SU-DHL-6 (cell line): ENCODE results near the gene PADI2.

ENCODE experiments used
- H2AFZ ChIP-seq: fragments of 200-600 bp; sonication (generic); 2 replicates; pipeline ENCODE4 v1.6.1; 2014; ENCODE audit warnings: low read depth, mild to moderate bottlenecking, moderate library complexity, mixed read lengths, antibody characterized with exemption, low read length; ENCODE audit not compliant: severe bottlenecking
- H3F3A ChIP-seq: fragments of 200-600 bp; shearing (Covaris generic); 2 replicates; pipeline ENCODE4 v1.6.0; 2016; ENCODE audit warnings: antibody characterized with exemption, mild to moderate bottlenecking; ENCODE audit not compliant: insufficient read depth
- H3K27ac ChIP-seq: fragments of 200-600 bp; sonication (generic); 2 replicates; pipeline ENCODE4 v1.5.1; 2016; ENCODE audit warnings: low read depth, mild to moderate bottlenecking, low read length, moderate library complexity, mixed read lengths
- H3K27me3 ChIP-seq: fragments of 200-600 bp; sonication (generic), shearing (Covaris generic); 2 replicates; pipeline ENCODE4 v1.6.0; 2014; ENCODE audit warnings: mild to moderate bottlenecking, low read length
- H3K36me3 ChIP-seq: fragments of 200-600 bp; sonication (generic); 2 replicates; pipeline ENCODE4 v1.6.1; 2014; ENCODE audit warnings: mild to moderate bottlenecking, low read length, mixed read lengths
- H3K4me2 ChIP-seq: fragments of 300-600, 200-600 bp; shearing (Covaris generic), sonication (generic); 2 replicates; pipeline ENCODE4 v1.6.0; 2014; ENCODE audit warnings: low read length, low read depth, mild to moderate bottlenecking; ENCODE audit not compliant: poor library complexity, severe bottlenecking
- H3K4me3 ChIP-seq: fragments of 200-600 bp; sonication (generic); 2 replicates; pipeline ENCODE4 v1.5.1; 2014; ENCODE audit warnings: antibody characterized with exemption, low read length, mild to moderate bottlenecking, mixed read lengths; ENCODE audit not compliant: insufficient read depth, poor library complexity, severe bottlenecking
- H3K79me2 ChIP-seq: fragments of 200-600 bp; sonication (generic); 2 replicates; pipeline ENCODE4 v1.6.1; 2014; ENCODE audit warnings: mild to moderate bottlenecking, low read length, moderate library complexity; ENCODE audit not compliant: insufficient read depth
- H3K9ac ChIP-seq: fragments of 200-600 bp; sonication (generic); 2 replicates; pipeline ENCODE4 v1.7.0; 2014; ENCODE audit warnings: mild to moderate bottlenecking, low read length
- H3K9me2 ChIP-seq: fragments of 200-600 bp; sonication (generic); replicated peaks from 2 replicates; pipeline ENCODE4 v1.6.1; 2014; ENCODE audit warnings: low read length; ENCODE audit not compliant: insufficient read depth
- H3K9me3 ChIP-seq: fragments of 200-600 bp; sonication (generic); 2 replicates; pipeline ENCODE4 v1.6.1; 2014; ENCODE audit warnings: low read length, mixed read lengths; ENCODE audit not compliant: insufficient read depth
- H4K20me1 ChIP-seq: fragments of 200-600 bp; sonication (generic); 2 replicates; pipeline ENCODE4 v1.6.1; 2014; ENCODE audit warnings: low read depth, mild to moderate bottlenecking, antibody characterized with exemption, low read length, moderate library complexity, mixed read lengths
- EZH2phosphoT487 ChIP-seq: fragments of 200-600 bp; sonication (generic), shearing (Covaris generic); conservative IDR thresholded peaks from 2 replicates; pipeline ENCODE4 v1.6.1; 2018; ENCODE audit warnings: mild to moderate bottlenecking, antibody characterized with exemption, low read length, moderate library complexity, mixed read lengths
- TF ChIP-seq, protein P1 (sequence below): fragments of 200-600 bp; sonication (generic); IDR thresholded peaks from one replicate; pipeline ENCODE4 v1.5.1; 2017; ENCODE audit warnings: antibody characterized with exemption, mild to moderate bottlenecking, low read length, moderate library complexity; ENCODE audit not compliant: insufficient read depth, poor library complexity, severe bottlenecking

The PADI2 gene

DNA sequence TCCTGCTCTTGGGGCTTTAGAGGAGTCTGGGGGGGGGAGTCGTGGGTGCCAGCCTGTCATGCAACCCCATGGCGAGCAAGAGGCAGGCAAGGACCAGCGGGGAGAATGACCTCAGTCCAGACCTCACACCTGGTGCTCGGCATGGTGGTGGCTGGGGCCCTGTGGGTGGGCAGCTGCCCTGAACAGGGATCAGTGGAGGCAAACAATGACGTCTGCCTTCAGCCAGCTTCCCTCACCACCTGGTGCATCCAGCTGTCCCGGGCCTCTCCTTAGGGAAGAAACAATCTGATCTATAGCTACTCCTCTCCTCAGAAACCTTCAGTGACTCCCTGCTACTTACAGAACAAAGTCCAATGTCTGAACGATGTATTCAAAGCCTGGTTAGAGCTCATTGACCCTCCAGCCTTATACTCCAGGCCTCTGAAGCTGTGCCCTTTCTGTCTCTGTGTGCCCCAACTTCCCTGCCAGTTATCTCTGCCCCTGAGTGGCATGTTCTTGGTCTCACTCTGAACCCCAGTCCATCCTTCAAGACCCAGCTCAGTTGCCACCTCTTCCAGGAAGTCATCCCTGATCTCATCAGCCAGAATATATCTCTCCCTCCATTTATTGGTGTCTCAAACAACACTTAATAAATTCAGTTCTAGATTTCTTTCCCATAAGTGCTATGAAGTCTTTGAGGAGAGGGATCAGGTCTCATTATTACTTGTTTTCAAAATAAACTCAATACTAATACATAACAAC lies 6.6 kb downstream of the PADI2 start:
- H3K9me2 ChIP-seq = no peaks in the 10 kb centered on the region
- no peaks in the 10 kb centered on the region for H3K27me3 ChIP-seq
- no peak overlapping the region for H3K9ac ChIP-seq
- H3K79me2 ChIP-seq = no peaks in the 10 kb centered on the region
- no peak overlapping the region for H3K4me3 ChIP-seq
- no peaks in the 10 kb centered on the region for H3F3A ChIP-seq
- H4K20me1 ChIP-seq = no peaks in the 10 kb centered on the region
- H3K27ac ChIP-seq = no peak overlapping the region
- H3K4me2 ChIP-seq = no peak overlapping the region
- H2AFZ ChIP-seq = no peak overlapping the region
- TF ChIP-seq, protein P1, sequence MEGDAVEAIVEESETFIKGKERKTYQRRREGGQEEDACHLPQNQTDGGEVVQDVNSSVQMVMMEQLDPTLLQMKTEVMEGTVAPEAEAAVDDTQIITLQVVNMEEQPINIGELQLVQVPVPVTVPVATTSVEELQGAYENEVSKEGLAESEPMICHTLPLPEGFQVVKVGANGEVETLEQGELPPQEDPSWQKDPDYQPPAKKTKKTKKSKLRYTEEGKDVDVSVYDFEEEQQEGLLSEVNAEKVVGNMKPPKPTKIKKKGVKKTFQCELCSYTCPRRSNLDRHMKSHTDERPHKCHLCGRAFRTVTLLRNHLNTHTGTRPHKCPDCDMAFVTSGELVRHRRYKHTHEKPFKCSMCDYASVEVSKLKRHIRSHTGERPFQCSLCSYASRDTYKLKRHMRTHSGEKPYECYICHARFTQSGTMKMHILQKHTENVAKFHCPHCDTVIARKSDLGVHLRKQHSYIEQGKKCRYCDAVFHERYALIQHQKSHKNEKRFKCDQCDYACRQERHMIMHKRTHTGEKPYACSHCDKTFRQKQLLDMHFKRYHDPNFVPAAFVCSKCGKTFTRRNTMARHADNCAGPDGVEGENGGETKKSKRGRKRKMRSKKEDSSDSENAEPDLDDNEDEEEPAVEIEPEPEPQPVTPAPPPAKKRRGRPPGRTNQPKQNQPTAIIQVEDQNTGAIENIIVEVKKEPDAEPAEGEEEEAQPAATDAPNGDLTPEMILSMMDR = no peak
- TF ChIP-seq EZH2phosphoT487 = no peak
- H3K36me3 ChIP-seq = no peaks in the 10 kb centered on the region
- no peaks in the 10 kb centered on the region for H3K9me3 ChIP-seq

GRCh38 chr1:17112076-17112475 lies 7.2 kb downstream of the PADI2 start:
- Histone ChIP-seq H3K36me3 (no peaks in the 10 kb centered on the region), H3K9ac (no peak overlapping the region), H3K79me2 (no peaks in the 10 kb centered on the region), H3F3A (no peaks in the 10 kb centered on the region), H3K4me2 (no peak overlapping the region), H2AFZ (no peak overlapping the region), H3K27me3 (no peaks in the 10 kb centered on the region), H3K4me3 (no peak overlapping the region), H3K9me2 (no peaks in the 10 kb centered on the region), H3K27ac (no peak overlapping the region), H4K20me1 (no peaks in the 10 kb centered on the region), H3K9me3 (no peaks in the 10 kb centered on the region)
- TF ChIP-seq, protein P1 = no peak
- TF ChIP-seq EZH2phosphoT487 = no peak

GRCh38 chr1:17110555-17110926 lies 8.7 kb downstream of the PADI2 start:
- no peaks in the 10 kb centered on the region for H4K20me1 ChIP-seq
- no peaks in the 10 kb centered on the region for H3K79me2 ChIP-seq
- H3F3A ChIP-seq = no peaks in the 10 kb centered on the region
- H3K27me3 ChIP-seq = no peaks in the 10 kb centered on the region
- H3K27ac ChIP-seq = no peak overlapping the region
- H3K9me3 ChIP-seq = no peaks in the 10 kb centered on the region
- no peak overlapping the region for H3K9ac ChIP-seq
- no peak overlapping the region for H3K4me3 ChIP-seq
- TF ChIP-seq, protein P1 = no peak
- no peak for TF ChIP-seq EZH2phosphoT487
- H3K4me2 ChIP-seq = no peak overlapping the region
- no peaks in the 10 kb centered on the region for H3K9me2 ChIP-seq
- H2AFZ ChIP-seq = no peak overlapping the region
- no peaks in the 10 kb centered on the region for H3K36me3 ChIP-seq
